Measurements from ENCODE around the gene RNLS. TPM values are rescaled to one million over a fixed set of nuclear protein-coding genes. Genes with fewer than 3 reads are reported as not detected.

Gene RNLS
- total RNA-seq, 1 experiment from 2014 or later: not detected

DNA sequence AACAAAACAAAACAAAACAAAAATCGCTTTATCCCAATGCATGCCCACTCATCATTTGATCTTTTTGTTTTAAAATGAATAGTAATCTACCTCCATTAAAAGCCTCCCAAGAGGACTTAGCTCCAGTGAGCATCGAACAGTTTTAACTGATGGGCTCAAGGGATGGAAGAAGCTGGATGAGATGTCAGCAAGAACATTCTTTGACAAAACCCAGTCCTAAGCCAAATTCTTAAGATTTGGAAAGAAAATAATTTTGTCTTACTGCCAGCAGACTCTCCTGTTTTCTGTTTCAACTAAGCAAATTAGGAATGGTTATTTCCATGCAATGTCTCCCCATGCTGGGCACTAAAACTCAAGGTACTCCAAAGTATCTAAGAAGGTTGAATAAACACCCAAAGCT is 127.3 kb downstream of the RNLS start:
- ATAC-seq (no peak), DNase-seq (ENCODE audit: low read depth, low spot score) (no peak)
- H3K4me2 ChIP-seq (ENCODE audit: low read length): no peak overlapping the region
- H3K4me3 ChIP-seq (replicated peaks in 1 of 2; ENCODE audit: low read depth in 1 of 2, low read length in 2 of 2): no peak overlapping the region
- BruUV-seq (replicated peaks): no TSS peak
- ChIA-PET POLR2A (no interaction called here), RAD21 (ENCODE audit: low non-redundant PET in 1 of 2, low total read pairs in 2 of 2, uncharacterized antibody in 2 of 2, unreplicated experiment in 2 of 2) (no interaction called here), CTCF (no interaction called here)
- H3K9me2 ChIP-seq (ENCODE audit: insufficient read depth): no peaks in the 10 kb centered on the region
- no peak overlapping the region for H3K27ac ChIP-seq (ENCODE audit: low read depth, low read length)
- H3K36me3 ChIP-seq (ENCODE audit: control insufficient read depth in 1 of 2, insufficient read depth in 2 of 2, low read length in 2 of 2): no peaks in the 10 kb centered on the region
- no peak overlapping the region for H2AFZ ChIP-seq (ENCODE audit: low read depth, low read length, poor library complexity, severe bottlenecking)
- intact Hi-C loops (cut with micrococcal nuclease): no loop called here
- no peak overlapping the region for H3K9ac ChIP-seq (ENCODE audit: low read length)
- no peaks in the 10 kb centered on the region for H3K9me3 ChIP-seq (ENCODE audit: control insufficient read depth in 1 of 2, insufficient read depth in 1 of 2, low read depth in 1 of 2, low read length in 2 of 2)
- no peaks in the 10 kb centered on the region for H3K79me2 ChIP-seq (ENCODE audit: insufficient read depth, low read length)
- no peaks in the 10 kb centered on the region for H4K20me1 ChIP-seq (ENCODE audit: insufficient read depth)
- H3K27me3 ChIP-seq (ENCODE audit: insufficient read depth, low read length): no peaks in the 10 kb centered on the region
- H3K4me1 ChIP-seq (ENCODE audit: control insufficient read depth in 1 of 2, insufficient read depth in 2 of 2, low read length in 2 of 2): no peaks in the 10 kb centered on the region
- TF ChIP-seq YY1 (IDR thresholded peaks at IDR 0.05; ENCODE audit: extremely low read depth, insufficient replicate concordance, low read depth, low read length): no peak
- TF ChIP-seq REST (IDR thresholded peaks at IDR 0.05; ENCODE audit: low read depth): no peak
- TF ChIP-seq EZH2phosphoT487 (IDR thresholded peaks at IDR 0.05; ENCODE audit: borderline replicate concordance): no peak
- TF ChIP-seq TCF7L2 (IDR thresholded peaks at IDR 0.05; ENCODE audit: borderline replicate concordance, extremely low read depth, insufficient read depth, insufficient read length): no peak
- TF ChIP-seq MAX (IDR thresholded peaks at IDR 0.05): no peak
- no peak for TF ChIP-seq SIN3A (IDR thresholded peaks at IDR 0.05; ENCODE audit: low read depth)
- TF ChIP-seq CBX3 (IDR thresholded peaks at IDR 0.05; ENCODE audit: low read depth): no peak
- TF ChIP-seq, protein P1, sequence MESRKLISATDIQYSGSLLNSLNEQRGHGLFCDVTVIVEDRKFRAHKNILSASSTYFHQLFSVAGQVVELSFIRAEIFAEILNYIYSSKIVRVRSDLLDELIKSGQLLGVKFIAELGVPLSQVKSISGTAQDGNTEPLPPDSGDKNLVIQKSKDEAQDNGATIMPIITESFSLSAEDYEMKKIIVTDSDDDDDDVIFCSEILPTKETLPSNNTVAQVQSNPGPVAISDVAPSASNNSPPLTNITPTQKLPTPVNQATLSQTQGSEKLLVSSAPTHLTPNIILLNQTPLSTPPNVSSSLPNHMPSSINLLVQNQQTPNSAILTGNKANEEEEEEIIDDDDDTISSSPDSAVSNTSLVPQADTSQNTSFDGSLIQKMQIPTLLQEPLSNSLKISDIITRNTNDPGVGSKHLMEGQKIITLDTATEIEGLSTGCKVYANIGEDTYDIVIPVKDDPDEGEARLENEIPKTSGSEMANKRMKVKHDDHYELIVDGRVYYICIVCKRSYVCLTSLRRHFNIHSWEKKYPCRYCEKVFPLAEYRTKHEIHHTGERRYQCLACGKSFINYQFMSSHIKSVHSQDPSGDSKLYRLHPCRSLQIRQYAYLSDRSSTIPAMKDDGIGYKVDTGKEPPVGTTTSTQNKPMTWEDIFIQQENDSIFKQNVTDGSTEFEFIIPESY (IDR thresholded peaks at IDR 0.05; ENCODE audit: extremely low read depth, insufficient replicate concordance, low read length): no peak
- no peak for TF ChIP-seq ZFX (IDR thresholded peaks at IDR 0.05)
- no peak for TF ChIP-seq SP1 (IDR thresholded peaks at IDR 0.05; ENCODE audit: low read depth)
- TF ChIP-seq POLR2A (IDR thresholded peaks at IDR 0.05; ENCODE audit: borderline replicate concordance, extremely low read depth, insufficient read depth, insufficient read length): no peak
- no peak for TF ChIP-seq RAD21 (IDR thresholded peaks at IDR 0.05; ENCODE audit: low read depth)
- no peak for TF ChIP-seq JUND (IDR thresholded peaks at IDR 0.05)

All from HCT116 (cell line).